IPS-11a (cell line): ENCODE results near the gene EFCAB3.
"Not testable (repeated sequence)": the region's sequence is repeated elsewhere in the genome, so short reads cannot be mapped to it uniquely, and the experiment has no call there.

ENCODE experiments used
- H3K4me3 ChIP-seq: one replicate; pipeline ENCODE4 v1.5.1; 2013; ENCODE audit warnings: low read depth, low read length, control low read depth

EFCAB3 gene

DNA sequence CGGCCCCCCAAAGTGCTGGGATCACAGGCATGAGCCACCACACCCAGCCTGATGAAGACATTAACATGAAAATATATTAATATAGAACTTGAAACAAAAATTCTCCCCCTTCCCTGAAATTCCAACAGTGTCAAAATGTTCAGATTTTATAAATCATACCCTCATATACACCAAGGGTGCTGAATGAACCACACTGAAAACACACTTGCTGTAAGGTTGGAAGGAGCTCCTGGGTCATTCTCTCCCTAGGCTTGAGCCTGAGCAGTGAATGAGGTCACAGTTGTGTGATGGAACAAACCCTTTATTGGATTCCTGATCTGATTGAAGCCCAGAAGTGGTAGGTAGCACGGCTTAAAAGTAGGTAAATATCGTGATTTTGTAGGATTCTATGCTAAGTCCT lies at the start of gene EFCAB3:
TSS of gene EFCAB3 (plus strand) at position 301 of the 400 bp plus-strand sequence. CDS start 2,427 bp downstream, outside the sequence.
- no peak within 1 kb of the TSS for H3K4me3 ChIP-seq

DNA sequence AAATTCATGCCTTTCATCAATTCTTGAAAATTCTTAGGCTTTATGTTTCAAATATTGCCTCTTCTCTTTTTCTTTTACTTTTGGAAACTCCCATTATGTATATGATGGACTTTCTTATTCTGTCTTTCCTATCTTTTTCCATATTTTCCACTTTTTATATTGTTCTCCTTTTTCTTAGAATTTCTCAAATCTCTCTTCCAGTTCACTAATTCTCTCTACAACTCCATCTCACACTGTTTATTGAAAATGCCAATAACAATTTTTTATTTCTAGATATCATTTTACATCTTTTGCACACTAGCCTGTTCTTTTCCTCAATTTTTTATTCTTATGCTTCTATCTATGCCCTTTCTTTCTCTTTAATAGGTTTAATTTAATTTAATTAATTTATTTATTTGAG lies 43.8 kb upstream of the EFCAB3 start:
- no peak overlapping the region for H3K4me3 ChIP-seq

GRCh38 chr17:62343764-62344270 lies 36.5 kb upstream of the EFCAB3 start:
- no peak overlapping the region for H3K4me3 ChIP-seq

DNA sequence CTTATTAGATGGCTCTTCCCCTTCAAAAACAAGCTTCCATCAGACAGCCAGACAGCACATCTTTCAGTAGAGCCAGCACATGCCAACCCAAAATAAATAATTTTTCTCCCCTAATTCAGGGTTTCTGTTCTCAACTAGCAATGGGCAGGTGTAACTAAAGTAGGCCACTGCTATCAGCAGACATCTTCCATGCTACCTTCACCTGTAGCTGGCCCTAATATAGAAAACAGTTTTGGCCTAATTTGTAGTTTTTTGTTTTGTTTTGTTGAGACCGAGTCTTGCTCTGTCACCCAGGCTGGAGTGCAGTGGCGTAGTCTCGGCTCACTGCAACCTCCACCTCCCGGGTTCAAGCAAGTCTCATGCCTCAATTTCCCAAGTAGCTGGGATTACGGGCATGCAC lies 29.2 kb upstream of the EFCAB3 start:
- H3K4me3 ChIP-seq, result no peak overlapping the region

DNA sequence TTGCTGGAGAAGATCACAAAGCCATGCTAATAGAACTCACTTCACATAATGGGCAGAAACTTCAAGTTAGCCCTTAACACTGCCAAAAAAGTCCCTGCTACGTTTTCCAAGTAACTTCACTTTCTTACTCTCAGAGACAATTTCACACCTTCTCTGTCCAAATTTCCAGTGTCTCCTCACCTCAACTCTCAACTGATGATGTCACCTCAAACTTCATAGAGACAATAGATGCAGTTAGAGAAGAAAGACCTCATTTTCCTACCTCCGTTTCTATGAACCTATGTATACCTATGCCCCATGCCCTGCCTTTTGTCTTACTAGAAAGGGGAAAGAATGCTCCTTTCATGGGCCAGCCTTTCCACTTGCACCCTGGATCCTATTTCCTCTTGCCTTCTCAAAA lies 14.2 kb upstream of the EFCAB3 start:
- no peak overlapping the region for H3K4me3 ChIP-seq

- no peak overlapping the region for H3K4me3 ChIP-seq
Measured at GRCh38 chr17:62381561-62381960, 1.2 kb downstream of the EFCAB3 start.

- H3K4me3 ChIP-seq, result no peak overlapping the region
Measured at GRCh38 chr17:62388856-62389255, 8.5 kb downstream of the EFCAB3 start.

DNA sequence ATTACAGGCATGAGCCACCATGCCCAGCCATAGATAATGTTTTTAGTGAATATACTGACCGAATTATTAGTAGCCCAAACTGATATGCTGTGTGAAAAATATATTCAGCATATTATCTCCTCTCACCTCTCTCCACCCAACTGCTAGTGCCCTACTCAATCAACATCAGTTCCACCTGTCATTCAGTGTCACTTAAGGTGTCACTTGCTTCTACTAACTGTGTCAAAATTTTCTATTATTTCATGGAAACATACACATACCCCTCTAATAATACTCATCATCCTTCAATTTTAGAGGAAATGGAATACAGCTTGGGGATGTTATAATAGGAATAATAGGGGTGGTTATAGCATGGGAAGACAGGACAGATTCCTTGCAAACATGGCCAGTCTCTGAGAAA lies 12.6 kb downstream of the EFCAB3 start:
- no peak overlapping the region for H3K4me3 ChIP-seq

DNA sequence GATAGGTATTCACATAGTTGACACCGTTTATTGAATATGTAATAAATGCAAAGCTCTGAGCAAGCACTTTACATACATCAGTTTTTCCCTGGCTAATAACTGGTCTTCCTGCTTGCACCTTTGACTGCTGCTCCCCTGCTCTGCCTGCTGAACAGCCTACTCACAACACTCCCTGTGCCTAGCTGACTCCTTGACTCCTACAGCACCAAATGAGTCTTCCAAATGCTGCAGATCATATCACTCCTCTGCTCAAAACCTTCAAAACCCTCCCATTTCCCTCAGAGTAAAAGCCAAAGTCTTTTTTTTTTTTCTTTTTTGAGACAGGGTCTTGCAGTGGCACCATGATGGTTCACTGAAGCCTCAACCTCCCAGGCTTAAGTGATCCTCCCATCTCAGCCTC lies 18.5 kb downstream of the EFCAB3 start:
- H3K4me3 ChIP-seq, result no peak overlapping the region

DNA sequence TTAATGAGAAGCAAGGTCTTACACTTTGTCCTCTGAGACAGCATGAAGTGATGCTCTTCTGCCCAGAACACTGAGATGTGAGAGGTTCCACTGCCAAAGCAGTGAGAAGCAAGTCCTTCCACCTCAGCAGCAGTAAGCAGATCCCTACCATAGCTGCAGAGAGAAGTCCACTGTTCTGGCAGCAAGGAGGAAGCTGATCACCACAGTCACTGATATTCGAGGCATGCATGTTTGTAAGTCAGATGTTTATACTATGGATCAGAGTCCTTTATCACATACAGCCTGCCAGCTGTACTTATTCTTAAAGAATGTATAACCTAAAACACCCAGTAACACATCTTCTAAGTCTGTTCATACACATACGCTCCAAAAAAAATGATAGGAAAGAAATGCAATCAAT lies 25.1 kb downstream of the EFCAB3 start:
- no peak overlapping the region for H3K4me3 ChIP-seq

DNA sequence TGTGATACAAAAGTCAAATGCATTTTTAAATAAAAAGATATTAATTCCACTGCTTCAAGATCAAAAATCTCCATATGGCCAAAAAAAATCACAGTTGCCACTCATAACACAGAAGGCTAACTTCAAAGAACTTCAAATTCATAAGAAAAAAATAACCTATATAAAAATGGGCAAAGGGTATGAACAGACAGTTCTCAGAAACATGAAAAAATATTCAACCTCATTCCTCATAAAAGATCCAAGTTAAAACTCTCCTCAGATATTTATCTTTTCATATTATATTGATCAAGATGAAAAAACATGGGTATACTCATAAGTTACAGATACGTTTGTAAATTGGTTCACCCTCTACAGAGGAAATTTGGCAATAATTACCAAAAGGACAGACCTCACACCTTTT lies 32.7 kb downstream of the EFCAB3 start:
- not testable (repeated sequence) for H3K4me3 ChIP-seq

DNA sequence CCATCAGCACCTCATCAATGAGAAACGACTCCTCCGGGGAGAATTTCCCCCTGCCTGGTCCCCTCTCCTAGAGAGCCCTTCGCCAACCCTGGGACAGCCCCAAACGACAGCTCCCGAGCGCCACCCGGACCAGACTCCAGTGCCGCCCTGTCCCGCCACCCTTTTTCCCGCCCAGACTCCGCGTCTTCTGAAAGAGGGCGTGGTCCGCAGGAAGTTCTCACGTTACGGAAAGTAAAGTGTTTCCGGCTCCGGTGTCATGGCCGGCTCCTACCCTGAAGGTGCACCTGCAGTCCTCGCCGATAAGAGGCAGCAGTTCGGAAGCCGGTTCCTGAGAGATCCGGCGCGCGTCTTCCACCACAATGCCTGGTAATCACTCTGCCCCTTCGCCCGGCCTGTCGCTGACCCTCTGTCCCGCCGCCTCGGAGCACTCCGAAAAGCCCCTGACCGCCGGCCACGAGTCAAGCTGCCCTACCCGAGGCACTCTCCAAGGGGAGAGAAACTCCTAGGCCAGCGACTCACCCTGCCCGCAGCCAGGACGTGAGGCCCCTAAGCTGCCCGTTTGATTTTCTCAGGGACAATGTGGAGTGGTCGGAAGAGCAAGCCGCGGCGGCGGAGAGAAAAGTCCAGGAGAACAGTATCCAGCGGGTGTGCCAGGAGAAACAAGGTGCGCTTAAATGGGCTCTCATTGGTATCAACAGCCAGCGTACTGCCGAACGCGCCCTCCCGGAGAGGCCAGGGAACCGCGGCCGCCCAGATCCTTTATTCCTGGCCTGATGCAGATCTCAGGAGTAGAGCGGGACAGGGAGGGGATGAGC lies 43.5 kb downstream of the EFCAB3 start, which contains the start of gene METTL2A:
TSS of gene METTL2A (plus strand) at position 251 of the 815 bp plus-strand sequence. CDS start at position 257, 6 bp downstream.
- H3K4me3 ChIP-seq, result peak within 1 kb of the TSS; percentile 79

GRCh38 chr17:62426214-62426613 lies 45.9 kb downstream of the EFCAB3 start:
- H3K4me3 ChIP-seq, result not testable (repeated sequence)

- H3K4me3 ChIP-seq, result not testable (repeated sequence)
Measured at GRCh38 chr17:62435251-62435650, 54.9 kb downstream of the EFCAB3 start.

DNA sequence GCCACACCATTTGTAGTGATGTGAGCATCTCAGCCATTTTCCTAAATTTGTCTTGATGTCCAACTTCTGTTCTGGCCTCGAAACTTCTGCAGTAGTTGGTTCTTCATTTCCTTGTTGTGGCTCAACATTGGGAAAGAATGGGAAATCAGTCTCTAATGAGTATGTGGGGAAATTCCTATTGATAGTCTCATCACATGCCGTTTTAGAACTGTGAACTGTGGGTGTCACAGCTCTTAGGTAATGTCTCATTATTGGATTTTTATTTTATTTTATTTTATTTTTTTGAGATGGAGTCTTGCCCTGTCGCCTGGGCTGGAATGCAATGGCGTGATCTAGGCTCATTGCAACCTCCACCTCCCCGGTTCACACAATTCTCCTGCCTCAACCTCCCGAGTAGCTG lies 60.8 kb downstream of the EFCAB3 start:
- not testable (repeated sequence) for H3K4me3 ChIP-seq

DNA sequence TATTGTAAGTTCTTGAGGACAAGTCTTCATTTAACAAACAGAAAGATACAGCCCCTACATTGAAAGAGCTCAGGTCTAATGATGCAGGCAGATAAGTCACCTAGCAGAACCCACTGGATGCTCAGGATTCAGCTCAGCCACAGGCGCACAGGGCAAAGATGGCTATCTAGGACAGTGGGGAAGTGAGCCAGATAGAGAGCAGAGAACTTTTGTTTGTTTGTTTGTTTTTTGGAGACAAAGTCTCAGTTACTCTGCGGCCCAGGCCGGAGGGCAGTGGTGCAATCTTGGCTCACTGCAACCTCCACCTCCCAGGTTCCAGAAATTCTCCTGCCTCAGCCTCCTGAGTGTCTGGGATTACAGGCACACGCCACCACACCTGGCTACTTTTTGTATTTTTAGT lies 63.7 kb downstream of the EFCAB3 start:
- H3K4me3 ChIP-seq, result no peak overlapping the region

DNA sequence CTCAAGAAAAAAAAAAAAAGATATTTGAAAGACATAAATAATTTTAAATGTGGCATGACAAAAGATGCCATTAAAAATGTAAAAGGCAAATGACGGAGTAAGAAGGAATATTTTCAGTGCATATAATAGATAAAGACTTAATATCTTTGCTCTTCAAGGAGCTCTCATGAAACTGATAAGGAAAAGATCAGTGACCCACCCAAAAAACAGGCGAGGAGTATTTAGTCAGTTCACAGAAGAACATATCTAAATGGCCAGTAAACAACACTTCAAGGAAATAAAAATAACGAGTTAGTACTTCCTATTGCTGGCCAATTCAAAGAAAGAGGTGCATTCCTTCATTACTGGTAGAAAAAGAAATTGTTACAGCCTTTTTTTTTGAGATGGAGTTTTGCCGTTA lies 65.4 kb downstream of the EFCAB3 start:
- H3K4me3 ChIP-seq, result not testable (repeated sequence)

DNA sequence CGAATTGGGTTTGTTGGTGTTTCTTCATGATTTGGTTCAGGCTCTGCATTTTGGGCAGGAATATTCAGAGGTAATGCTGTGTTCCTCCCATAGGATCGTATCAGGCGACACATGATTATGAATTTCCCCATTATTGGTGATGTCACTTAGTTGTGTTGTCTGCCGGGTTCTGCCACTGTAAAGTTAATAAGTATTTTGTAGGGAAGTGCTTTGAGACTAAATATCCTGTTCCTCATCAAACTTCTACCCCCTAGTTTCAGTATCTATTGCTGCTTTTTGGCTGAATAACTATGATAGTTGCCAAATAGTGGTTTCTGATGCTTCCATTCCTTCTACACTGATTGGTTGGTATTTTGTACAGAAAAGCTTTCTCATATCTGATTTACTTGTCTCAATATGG lies 71.8 kb downstream of the EFCAB3 start:
- H3K4me3 ChIP-seq, result not testable (repeated sequence)

GRCh38 chr17:62453041-62453440 lies 72.7 kb downstream of the EFCAB3 start:
- H3K4me3 ChIP-seq, result not testable (repeated sequence)

DNA sequence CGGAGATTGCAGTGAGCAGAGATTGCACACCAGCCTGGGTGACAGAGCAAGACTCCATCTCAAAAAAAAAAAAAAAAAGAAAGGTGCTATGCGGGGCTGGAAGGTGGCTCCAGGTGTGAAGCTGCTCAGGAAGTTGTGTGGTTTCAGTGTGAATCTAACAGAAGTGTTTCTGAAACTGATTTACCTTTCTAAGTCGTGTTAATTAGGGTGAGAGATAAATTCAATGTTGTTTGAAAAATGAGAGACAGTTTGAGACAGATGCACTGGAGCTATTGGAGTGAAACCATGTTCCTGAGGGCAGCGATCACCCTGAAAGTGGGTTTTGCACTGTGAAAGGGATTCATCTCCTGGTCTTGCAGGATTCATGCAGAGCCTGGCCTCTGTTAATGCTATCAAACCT lies 73.3 kb downstream of the EFCAB3 start:
- not testable (repeated sequence) for H3K4me3 ChIP-seq

- H3K4me3 ChIP-seq, result not testable (repeated sequence)
Measured at GRCh38 chr17:62454111-62454510, 73.8 kb downstream of the EFCAB3 start.

GRCh38 chr17:62456016-62456415 lies 75.7 kb downstream of the EFCAB3 start:
- H3K4me3 ChIP-seq, result no peak overlapping the region

DNA sequence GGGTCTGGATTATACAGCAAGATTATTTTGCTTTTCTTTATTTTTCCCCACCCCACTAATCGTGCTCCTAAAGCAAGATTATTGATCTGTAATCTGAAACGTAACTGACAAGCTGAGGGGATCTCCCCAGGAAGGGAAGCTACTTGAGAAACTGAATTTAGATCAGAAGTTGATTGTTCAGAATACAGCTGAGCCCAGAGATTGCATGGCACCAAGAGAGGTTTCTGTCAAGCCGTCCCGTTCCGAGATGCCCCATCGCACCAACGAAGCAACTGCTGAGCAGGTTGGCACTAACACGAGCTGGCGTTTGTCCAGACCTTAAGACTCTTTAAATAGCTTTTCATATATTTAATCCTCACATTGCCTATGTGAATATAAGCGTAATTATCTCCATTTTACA lies 78.1 kb downstream of the EFCAB3 start:
- not testable (repeated sequence) for H3K4me3 ChIP-seq
